B cell (primary cell): ENCODE data around the gene CFAP52.

Experiments used
- EZH2 ChIP-seq: IDR thresholded peaks from 2 replicates; pipeline ENCODE4 v1.6.1; 2012; ENCODE audit warnings: borderline replicate concordance, low read depth, mild to moderate bottlenecking, moderate library complexity, low read length; ENCODE audit not compliant: insufficient read depth, poor library complexity, severe bottlenecking
- TF ChIP-seq, protein P1 (sequence below): fragments of 200-600 bp; IDR thresholded peaks from one replicate; pipeline ENCODE4 v1.8.0; 2022; ENCODE audit warnings: antibody characterized with exemption, mild to moderate bottlenecking

DNA sequence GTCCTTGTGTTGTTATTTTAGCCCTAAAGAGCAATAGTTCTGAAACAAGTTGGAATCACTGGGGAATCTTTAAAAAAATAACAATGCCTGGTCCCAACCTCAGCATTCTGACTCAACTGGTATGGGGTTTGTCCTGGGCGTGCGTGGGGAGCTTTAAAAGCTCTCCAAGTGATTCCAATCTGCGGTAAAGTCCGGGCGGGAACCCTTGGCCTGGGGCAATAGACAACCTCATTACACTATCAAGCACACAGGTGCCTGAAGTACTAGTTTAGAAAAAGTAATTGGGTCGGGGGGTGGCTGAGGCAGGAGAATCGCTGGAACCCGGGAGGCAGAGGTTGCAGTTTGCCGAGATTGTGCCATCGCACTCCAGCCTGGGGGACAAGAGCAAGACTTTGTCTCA, 5.2 kb upstream of the CFAP52 start:
- TF ChIP-seq, protein P1, sequence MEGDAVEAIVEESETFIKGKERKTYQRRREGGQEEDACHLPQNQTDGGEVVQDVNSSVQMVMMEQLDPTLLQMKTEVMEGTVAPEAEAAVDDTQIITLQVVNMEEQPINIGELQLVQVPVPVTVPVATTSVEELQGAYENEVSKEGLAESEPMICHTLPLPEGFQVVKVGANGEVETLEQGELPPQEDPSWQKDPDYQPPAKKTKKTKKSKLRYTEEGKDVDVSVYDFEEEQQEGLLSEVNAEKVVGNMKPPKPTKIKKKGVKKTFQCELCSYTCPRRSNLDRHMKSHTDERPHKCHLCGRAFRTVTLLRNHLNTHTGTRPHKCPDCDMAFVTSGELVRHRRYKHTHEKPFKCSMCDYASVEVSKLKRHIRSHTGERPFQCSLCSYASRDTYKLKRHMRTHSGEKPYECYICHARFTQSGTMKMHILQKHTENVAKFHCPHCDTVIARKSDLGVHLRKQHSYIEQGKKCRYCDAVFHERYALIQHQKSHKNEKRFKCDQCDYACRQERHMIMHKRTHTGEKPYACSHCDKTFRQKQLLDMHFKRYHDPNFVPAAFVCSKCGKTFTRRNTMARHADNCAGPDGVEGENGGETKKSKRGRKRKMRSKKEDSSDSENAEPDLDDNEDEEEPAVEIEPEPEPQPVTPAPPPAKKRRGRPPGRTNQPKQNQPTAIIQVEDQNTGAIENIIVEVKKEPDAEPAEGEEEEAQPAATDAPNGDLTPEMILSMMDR, result no peak
- TF ChIP-seq EZH2, result no peak
